ENCODE measurements around the gene MAT1A.

- TF ChIP-seq POLR2AphosphoS5 (IDR thresholded peaks at IDR 0.05; ENCODE audit: borderline replicate concordance, low read depth, low read length) (no peak), FOXP2 (optimal IDR thresholded peaks at IDR 0.05; ENCODE audit: control extremely low read depth, extremely low read length, insufficient read depth) (no peak), EZH2 (IDR thresholded peaks at IDR 0.05) (no peak)
These were observed 7.5 kb upstream of the MAT1A start for GRCh38 chr10:80296942-80297341.
